IMR-90 (cell line): ENCODE measurements around the gene EVI5. TPM values are rescaled to one million over a fixed set of nuclear protein-coding genes. Genes with fewer than 3 reads are reported as not detected.

Experiments
- ATAC-seq: fragments of 200-7000 bp; cut with Tn5 transposase; 2 replicates; pipeline ENCODE4 v1.9.1; 2020; ENCODE audit warnings: low read depth, mild to moderate bottlenecking, moderate library complexity
- BruUV-seq: library from RNA; stranded (reverse); fragments of 400-500 nt; replicated peaks from 2 replicates; lab custom pipeline; 2021; lab: Mats Ljungman, UMichigan
- CTCF ChIA-PET: fragments of 300-600 bp; formaldehyde crosslinking; extraction: SDS; loops from one replicate; lab custom pipeline; 2021; ENCODE audit warnings: antibody characterized with exemption; lab: Yijun Ruan, JAX
- POLR2A ChIA-PET: fragments of 300-600 bp; sonication (Branson Sonifier 250); formaldehyde crosslinking; loops from one replicate; lab custom pipeline; 2022; ENCODE audit warnings: antibody characterized with exemption; ENCODE audit not compliant: unreplicated experiment; lab: Charles Lee
- DNase-seq: peaks from one replicate; pipeline ENCODE4 v3.0.0; 2013
- H2AFZ ChIP-seq: replicated peaks from 2 replicates; pipeline ENCODE3; 2013; ENCODE audit warnings: low read length, mild to moderate bottlenecking; ENCODE audit not compliant: poor library complexity
- H2AK5ac ChIP-seq: 2 replicates; pipeline ENCODE4 v1.6.1; 2013; ENCODE audit warnings: low read depth, low read length, inconsistent platforms
- H2AK9ac ChIP-seq: replicated peaks from 2 replicates; pipeline ENCODE3; 2013; ENCODE audit warnings: mild to moderate bottlenecking, low read depth, low read length, moderate library complexity; ENCODE audit not compliant: poor library complexity
- H2BK120ac ChIP-seq: 2 replicates; pipeline ENCODE4 v1.6.1; 2013; ENCODE audit warnings: low read depth, low read length, inconsistent platforms
- H2BK15ac ChIP-seq: 3 replicates; pipeline ENCODE4 v1.6.1; 2013; ENCODE audit warnings: low read depth, low read length, inconsistent platforms
- H2BK20ac ChIP-seq: 2 replicates; pipeline ENCODE4 v1.6.1; 2013; ENCODE audit warnings: low read depth, mild to moderate bottlenecking, inconsistent platforms, low read length, moderate library complexity
- H2BK5ac ChIP-seq: 2 replicates; pipeline ENCODE4 v1.6.1; 2013; ENCODE audit warnings: mild to moderate bottlenecking, low read depth, low read length, inconsistent platforms; ENCODE audit not compliant: poor library complexity, severe bottlenecking
- H3K14ac ChIP-seq: replicated peaks from 2 replicates; pipeline ENCODE4 v1.6.1; 2013; ENCODE audit warnings: low read depth, low read length, inconsistent platforms
- H3K18ac ChIP-seq: 2 replicates; pipeline ENCODE4 v1.6.1; 2013; ENCODE audit warnings: low read depth, low read length, control low read depth
- H3K23ac ChIP-seq: 2 replicates; pipeline ENCODE4 v1.6.1; 2013; ENCODE audit warnings: low read depth, low read length, inconsistent platforms
- H3K27ac ChIP-seq: 2 replicates; pipeline ENCODE4 v1.5.1; 2013; ENCODE audit warnings: mild to moderate bottlenecking, control low read depth, low read length; ENCODE audit not compliant: insufficient read depth
- H3K27me3 ChIP-seq: 2 replicates; pipeline ENCODE4 v1.6.1; 2013; ENCODE audit warnings: low read length; ENCODE audit not compliant: control insufficient read depth, insufficient read depth
- H3K36me3 ChIP-seq: 2 replicates; pipeline ENCODE4 v1.6.1; 2013; ENCODE audit warnings: low read length, mixed read lengths; ENCODE audit not compliant: control insufficient read depth, insufficient read depth
- H3K4ac ChIP-seq: 2 replicates; pipeline ENCODE4 v1.6.1; 2013; ENCODE audit warnings: low read depth, low read length, inconsistent platforms
- H3K4me1 ChIP-seq: 2 replicates; pipeline ENCODE4 v1.6.1; 2013; ENCODE audit warnings: low read length, mixed read lengths; ENCODE audit not compliant: control insufficient read depth, insufficient read depth
- H3K4me2 ChIP-seq: 2 replicates; pipeline ENCODE4 v1.6.1; 2013; ENCODE audit warnings: low read depth, mild to moderate bottlenecking, control low read depth, low read length, moderate library complexity
- H3K4me3 ChIP-seq: 2 replicates; pipeline ENCODE4 v1.5.1; 2013; ENCODE audit warnings: low read depth, mild to moderate bottlenecking, control low read depth, low read length, moderate library complexity; ENCODE audit not compliant: insufficient read depth
- H3K56ac ChIP-seq: 2 replicates; pipeline ENCODE4 v1.6.1; 2013; ENCODE audit warnings: low read length, inconsistent platforms; ENCODE audit not compliant: insufficient read depth; ENCODE audit errors: extremely low read depth
- H3K79me1 ChIP-seq, 2 experiments: 2 replicates each; pipeline ENCODE4 v1.6.1; 2013; ENCODE audit warnings: low read length in 2 of 2, inconsistent platforms in 1 of 2, low read depth in 1 of 2
- H3K9ac ChIP-seq: 2 replicates; pipeline ENCODE4 v1.6.1; 2013; ENCODE audit warnings: low read depth, low read length, control low read depth
- H3K9me1 ChIP-seq: 2 replicates; pipeline ENCODE4 v1.6.1; 2013; ENCODE audit warnings: low read length, inconsistent platforms; ENCODE audit not compliant: insufficient read depth
- H3K9me3 ChIP-seq: 2 replicates; pipeline ENCODE4 v1.6.1; 2013; ENCODE audit warnings: low read length; ENCODE audit not compliant: control insufficient read depth, insufficient read depth
- H4K20me1 ChIP-seq: 2 replicates; pipeline ENCODE4 v1.6.1; 2013; ENCODE audit warnings: low read length, inconsistent platforms; ENCODE audit not compliant: insufficient read depth
- H4K5ac ChIP-seq: 2 replicates; pipeline ENCODE4 v1.6.1; 2013; ENCODE audit warnings: mild to moderate bottlenecking, low read depth, low read length, control low read depth
- H4K8ac ChIP-seq, 2 experiments: 2 replicates each; pipeline ENCODE4 v1.6.1; 2013; ENCODE audit warnings: low read depth in 2 of 2, low read length in 2 of 2, control low read depth in 1 of 2, inconsistent platforms in 1 of 2
- H4K91ac ChIP-seq: 2 replicates; pipeline ENCODE4 v1.6.1; 2013; ENCODE audit warnings: low read depth, low read length, inconsistent platforms; ENCODE audit not compliant: insufficient read depth
- CHD1 ChIP-seq: IDR thresholded peaks from 2 replicates; pipeline ENCODE4 v1.6.1; 2012; ENCODE audit warnings: low read depth, low read length, improper control_type of control experiment
- CTCF ChIP-seq: conservative IDR thresholded peaks from 2 replicates; pipeline ENCODE4 v1.5.1; 2012; ENCODE audit warnings: mild to moderate bottlenecking, low read depth, low read length, improper control_type of control experiment
- FOS ChIP-seq: fragments of 150-350 bp; IDR thresholded peaks from 2 replicates; pipeline ENCODE4 v1.6.1; 2016; ENCODE audit warnings: low read depth, low read length
- MAFK ChIP-seq: IDR thresholded peaks from 2 replicates; pipeline ENCODE4 v1.6.1; 2012; ENCODE audit warnings: low read depth, low read length, improper control_type of control experiment
- MAZ ChIP-seq: IDR thresholded peaks from 2 replicates; pipeline ENCODE4 v1.6.1; 2012; ENCODE audit warnings: low read depth, mild to moderate bottlenecking, low read length, improper control_type of control experiment, moderate library complexity, borderline replicate concordance
- NFE2L2 ChIP-seq: fragments of 150-350 bp; IDR thresholded peaks from 2 replicates; pipeline ENCODE4 v1.6.1; 2016; ENCODE audit warnings: low read depth, mild to moderate bottlenecking, low read length
- POLR2A ChIP-seq: IDR thresholded peaks from 2 replicates; pipeline ENCODE4 v1.6.1; 2012; ENCODE audit warnings: mild to moderate bottlenecking, low read depth, low read length
- RAD21 ChIP-seq: IDR thresholded peaks from 2 replicates; pipeline ENCODE4 v1.6.1; 2012; ENCODE audit warnings: low read length, improper control_type of control experiment
- RCOR1 ChIP-seq: IDR thresholded peaks from 2 replicates; pipeline ENCODE4 v1.6.1; 2012; ENCODE audit warnings: mild to moderate bottlenecking, low read length, improper control_type of control experiment; ENCODE audit not compliant: insufficient replicate concordance
- SMC3 ChIP-seq: fragments of 150-350 bp; IDR thresholded peaks from 2 replicates; pipeline ENCODE4 v1.6.1; 2016; ENCODE audit warnings: low read depth, mild to moderate bottlenecking, antibody characterized with exemption, low read length, moderate library complexity
- USF2 ChIP-seq: fragments of 150-350 bp; IDR thresholded peaks from 2 replicates; pipeline ENCODE4 v1.6.1; 2017; ENCODE audit warnings: mild to moderate bottlenecking, antibody characterized with exemption, low read length, low read depth
- WGBS, 2 experiments: methylation state at CpG; one replicate each; pipeline versions ENCODE4 v1.1.5 to v1.1.7; 2013; ENCODE audit warnings: missing lambda C conversion rate in 2 of 2; ENCODE audit not compliant: insufficient read length in 1 of 2; ENCODE audit errors: extremely low coverage in 2 of 2; 5-methylcytosine and 5-hydroxymethylcytosine counted together
- dilution Hi-C: fragments of 300-500 bp; cut with HindIII; formaldehyde crosslinking; loops from one replicate; pipeline ENCODE4 v1.14.3; 2018; ENCODE audit warnings: low sequenced_read_pairs; ENCODE audit not compliant: unreplicated experiment
- in situ Hi-C: fragments of 300-500 bp; cut with MboI; formaldehyde crosslinking; loops from 3 replicates; pipeline ENCODE4 v1.14.3; 2019; ENCODE audit warnings: low sequenced_read_pairs, inconsistent platforms, mixed read lengths
- intact Hi-C: fragments of 100-400 bp; cut with micrococcal nuclease; formaldehyde crosslinking; loops from 2 replicates; pipeline ENCODE4 v1.10.0; 2022
- polyA plus RNA-seq, 3 experiments: library from polyadenylated mRNA; depleted of rRNA; stranded (reverse); fragments of >200 nt; gene quantifications; 2 replicates each; pipeline ENCODE4 v1.2.3, GENCODE V29; 2012; ENCODE audit warnings: low replicate concordance in 1 of 3
- total RNA-seq: library from RNA; depleted of rRNA; stranded (reverse); fragments of >200 nt; gene quantifications from 2 replicates; pipeline ENCODE4 v1.2.3, GENCODE V29; 2012

EVI5 gene
- total and polyA plus RNA-seq, 2 of the 4 experiments (the other 2 are of a cell fraction): 13.9 to 26.9 TPM

GRCh38 chr1:92484472-92485380 lies 300.2 kb downstream of the EVI5 start (continued):
- TF ChIP-seq SMC3 (no peak), MAZ (no peak)

- H3K36me3 ChIP-seq: no peaks in the 10 kb centered on the region
- dilution Hi-C loops: no loop called here
- no peak overlapping the region for H2BK120ac ChIP-seq
- H4K91ac ChIP-seq: no peak overlapping the region
- intact Hi-C loops: loop anchor here (10.0 kb wide), 1 partner anchor 351 kb away; the partner anchor contains the start of gene RPL5
- peaks cover 93% of the 10 kb centered on the region for H3K27me3 ChIP-seq
- no peaks in the 10 kb centered on the region for H3K79me1 ChIP-seq
- peaks cover 13% of the 10 kb centered on the region; the same call in 1 of the 2 replicates for H3K9me3 ChIP-seq
- no peak overlapping the region for H3K56ac ChIP-seq
- H3K27ac ChIP-seq: no peak overlapping the region
- POLR2A ChIA-PET: no interaction called here
- no peak overlapping the region for H4K8ac ChIP-seq
- no peaks in the 10 kb centered on the region for H3K9me1 ChIP-seq
- no peak overlapping the region for H3K9ac ChIP-seq
- H2BK15ac ChIP-seq: no peak overlapping the region
- H3K4ac ChIP-seq: no peak overlapping the region
- no peak overlapping the region for H2BK5ac ChIP-seq
- H3K4me1 ChIP-seq: peaks cover 8% of the 10 kb centered on the region
- no TSS peak for BruUV-seq
- no peak overlapping the region for H3K4me2 ChIP-seq
- H3K14ac ChIP-seq: no peak overlapping the region
- in situ Hi-C loops: no loop called here
- no peak overlapping the region for H3K4me3 ChIP-seq
- H4K5ac ChIP-seq: no peak overlapping the region
- 0 out of 2 replicates have a peak overlapping the region, but pooled peaks have one; percentile 22 for H3K23ac ChIP-seq
- 3% methylated on average over 20 of the region's 56 CpGs; no CpG with 5 or more reads in 1 of the 2 experiments for WGBS, 2 experiments
- no peak for DNase-seq
- peaks cover 17% of the 10 kb centered on the region for H4K20me1 ChIP-seq
- no peak for ATAC-seq
- peak overlapping the region; percentile 55 for H2AFZ ChIP-seq
- H2AK9ac ChIP-seq: peak overlapping the region; percentile 43
- CTCF ChIA-PET: no interaction called here
- no peak overlapping the region for H2AK5ac ChIP-seq
- no peak overlapping the region for H2BK20ac ChIP-seq
- no peak overlapping the region for H3K18ac ChIP-seq
- TF ChIP-seq MAFK: no peak
- no peak for TF ChIP-seq CHD1
- no peak for TF ChIP-seq POLR2A
- TF ChIP-seq CTCF: no peak
- no peak for TF ChIP-seq SMC3
- TF ChIP-seq NFE2L2: no peak
- no peak for TF ChIP-seq FOS
- TF ChIP-seq RCOR1: no peak
- TF ChIP-seq USF2: no peak
- TF ChIP-seq RAD21: no peak
Observed at GRCh38 chr1:92483610-92484471, 301.1 kb downstream of the EVI5 start.
